GM23248 (cell line): Measurements from ENCODE around the gene AGRP. TPM values are rescaled to one million over a fixed set of nuclear protein-coding genes. Genes with fewer than 3 reads are reported as not detected.
A peak's percentile ranks its signal among the peaks of the same experiment; 100 is the strongest.

Experiments used
- DNase-seq: peaks from one replicate; pipeline ENCODE4 v3.0.0-alpha.2; 2015
- H2AFZ ChIP-seq: fragments of 200-600 bp; sonication (generic); 2 replicates; pipeline ENCODE4 v1.6.1; 2016; ENCODE audit warnings: antibody characterized with exemption
- H3F3A ChIP-seq: fragments of 200-600 bp; sonication (generic); 2 replicates; pipeline ENCODE4 v1.6.1; 2016; ENCODE audit warnings: mild to moderate bottlenecking, antibody characterized with exemption, mixed run types; ENCODE audit not compliant: insufficient read depth
- H3K27ac ChIP-seq: fragments of 200-600 bp; sonication (generic); 2 replicates; pipeline ENCODE4 v1.5.1; 2016; ENCODE audit warnings: mild to moderate bottlenecking
- H3K27me3 ChIP-seq: fragments of 200-600 bp; sonication (generic); replicated peaks from 2 replicates; pipeline ENCODE4 v1.6.1; 2016; ENCODE audit warnings: mild to moderate bottlenecking; ENCODE audit not compliant: insufficient read depth
- H3K36me3 ChIP-seq: fragments of 200-600 bp; sonication (generic); 2 replicates; pipeline ENCODE4 v1.6.1; 2016; ENCODE audit warnings: low read depth, mild to moderate bottlenecking
- H3K4me1 ChIP-seq: fragments of 200-600 bp; sonication (generic); 2 replicates; pipeline ENCODE4 v1.6.1; 2016; ENCODE audit warnings: mild to moderate bottlenecking; ENCODE audit not compliant: insufficient read depth
- H3K4me2 ChIP-seq: fragments of 200-600 bp; sonication (generic); one replicate; pipeline ENCODE4 v1.6.1; 2016; ENCODE audit warnings: mild to moderate bottlenecking; ENCODE audit not compliant: unreplicated experiment
- H3K4me3 ChIP-seq: fragments of 200-600 bp; sonication (generic); 2 replicates; pipeline ENCODE4 v1.5.1; 2016; ENCODE audit warnings: mild to moderate bottlenecking
- H3K79me2 ChIP-seq: fragments of 200-600 bp; sonication (generic); 2 replicates; pipeline ENCODE4 v1.6.1; 2016; ENCODE audit warnings: mild to moderate bottlenecking; ENCODE audit not compliant: insufficient read depth
- H3K9ac ChIP-seq: fragments of 200-600 bp; sonication (generic); 2 replicates; pipeline ENCODE4 v1.6.1; 2016; ENCODE audit warnings: mild to moderate bottlenecking
- H3K9me2 ChIP-seq: fragments of 200-600 bp; sonication (generic); 2 replicates; pipeline ENCODE4 v1.6.1; 2016; ENCODE audit warnings: mixed run types, mild to moderate bottlenecking, moderate library complexity; ENCODE audit not compliant: insufficient read depth
- H3K9me3 ChIP-seq: fragments of 200-600 bp; sonication (generic); one replicate; pipeline ENCODE4 v1.6.1; 2017; ENCODE audit warnings: low read depth
- H4K20me1 ChIP-seq: fragments of 200-600 bp; sonication (generic); 2 replicates; pipeline ENCODE4 v1.6.0; 2016; ENCODE audit not compliant: insufficient read depth
- EZH2 ChIP-seq: fragments of 200-600 bp; sonication (generic); IDR thresholded peaks from 2 replicates; pipeline ENCODE4 v1.6.1; 2018; ENCODE audit warnings: antibody characterized with exemption, mild to moderate bottlenecking; ENCODE audit not compliant: insufficient read depth, poor library complexity, severe bottlenecking
- EZH2phosphoT487 ChIP-seq: fragments of 200-600 bp; sonication (generic); IDR thresholded peaks from 2 replicates; pipeline ENCODE4 v1.6.1; 2018; ENCODE audit warnings: antibody characterized with exemption, moderate library complexity, mild to moderate bottlenecking, low read depth; ENCODE audit not compliant: insufficient read depth
- WGBS, 2 experiments: methylation state at CpG; one replicate each; pipeline ENCODE4 v1.1.6; 2015 to 2017; ENCODE audit warnings: low lambda C conversion rate in 2 of 2, low coverage in 1 of 2; ENCODE audit errors: missing lambda C conversion rate in 2 of 2; 5-methylcytosine and 5-hydroxymethylcytosine counted together
- in situ Hi-C: fragments of 300-500 bp; cut with MboI; formaldehyde crosslinking; loops from 2 replicates; pipeline ENCODE4 v1.15.0; 2020
- polyA plus RNA-seq: library from polyadenylated mRNA; unstranded; fragments of >200 nt; fragmentation: Nextera tagmentation; extraction: Ambion mirVana; gene quantifications from 2 replicates; pipeline ENCODE4 v1.2.1, GENCODE V29; 2016
- total RNA-seq: library from RNA; depleted of rRNA; stranded (reverse); fragments of >200 nt; shearing (Covaris generic); gene quantifications from 2 replicates; pipeline ENCODE4 v1.2.3, GENCODE V29; 2014

Gene AGRP
- total and polyA plus RNA-seq, 2 experiments from 2014 or later: not detected

DNA sequence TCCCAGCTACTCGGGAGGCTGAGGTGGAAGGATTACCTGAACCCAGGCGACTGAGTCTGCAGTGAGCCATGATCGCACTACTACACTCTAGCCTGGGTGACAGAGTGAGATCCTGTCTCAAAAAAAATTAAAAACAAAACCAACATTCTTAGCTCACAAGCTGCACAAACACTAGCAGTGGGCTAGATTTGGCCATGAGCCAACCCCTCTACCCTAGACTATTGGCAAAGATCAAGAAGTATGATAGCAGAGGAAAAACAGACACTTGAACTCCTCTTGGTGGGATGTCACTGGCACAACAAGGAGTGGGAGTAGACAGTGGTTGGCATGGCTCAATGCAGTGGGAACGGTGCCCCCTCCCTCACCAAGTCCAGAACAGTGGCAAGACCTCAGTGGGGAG is 25.7 kb upstream of the AGRP start:
- H3K79me2 ChIP-seq: no peaks in the 10 kb centered on the region
- no peak for DNase-seq
- H3K9ac ChIP-seq: no peak overlapping the region
- H4K20me1 ChIP-seq: no peaks in the 10 kb centered on the region
- H3K9me2 ChIP-seq: no peaks in the 10 kb centered on the region
- H2AFZ ChIP-seq: no peak overlapping the region
- H3K27me3 ChIP-seq: no peaks in the 10 kb centered on the region
- H3F3A ChIP-seq: peaks cover 3% of the 10 kb centered on the region; the same call in 1 of the 2 replicates
- H3K9me3 ChIP-seq: no peaks in the 10 kb centered on the region
- 69 to 74% methylated on average over 4 of the region's 4 CpGs for WGBS, 2 experiments
- no peak overlapping the region for H3K4me3 ChIP-seq
- no peaks in the 10 kb centered on the region for H3K4me1 ChIP-seq
- H3K27ac ChIP-seq: no peak overlapping the region
- TF ChIP-seq EZH2: no peak
- TF ChIP-seq EZH2phosphoT487: no peak
- H3K4me2 ChIP-seq: no peak overlapping the region
- in situ Hi-C loops: no loop called here
- H3K36me3 ChIP-seq: no peaks in the 10 kb centered on the region

DNA sequence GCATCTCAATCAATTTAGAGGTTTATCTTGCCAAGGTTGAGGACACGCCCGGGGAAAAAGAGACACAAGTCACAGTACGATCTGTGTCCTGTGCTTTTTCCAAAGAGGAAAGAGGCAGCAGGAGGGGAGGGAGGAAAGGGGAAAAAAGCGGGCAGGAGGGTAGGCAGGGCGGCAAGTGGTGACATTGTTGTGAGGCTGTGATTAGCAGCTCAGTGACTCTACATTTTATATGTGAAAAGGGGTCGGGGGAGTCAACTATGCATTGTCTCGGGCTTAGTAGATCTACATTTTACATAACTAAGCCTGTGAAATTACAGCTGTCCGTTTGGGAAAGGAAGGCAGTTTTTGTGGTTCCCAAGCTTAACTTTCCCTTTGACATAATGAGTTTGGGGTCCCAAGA is 23.1 kb upstream of the AGRP start:
- H3K4me2 ChIP-seq: no peak overlapping the region
- H3K27me3 ChIP-seq: no peaks in the 10 kb centered on the region
- no peak overlapping the region for H3K27ac ChIP-seq
- no peaks in the 10 kb centered on the region for H3K9me2 ChIP-seq
- H3F3A ChIP-seq: peaks cover 10% of the 10 kb centered on the region; the same call in 1 of the 2 replicates
- H3K4me1 ChIP-seq: no peaks in the 10 kb centered on the region
- TF ChIP-seq EZH2phosphoT487 (no peak), EZH2 (no peak)
- no peaks in the 10 kb centered on the region for H3K9me3 ChIP-seq
- in situ Hi-C loops: no loop called here
- no peaks in the 10 kb centered on the region for H4K20me1 ChIP-seq
- no peak overlapping the region for H2AFZ ChIP-seq
- WGBS, 2 experiments: 63% methylated on average over 8 of the region's 8 CpGs
- no peak for DNase-seq
- no peak overlapping the region for H3K4me3 ChIP-seq
- no peaks in the 10 kb centered on the region for H3K36me3 ChIP-seq
- no peaks in the 10 kb centered on the region for H3K79me2 ChIP-seq
- H3K9ac ChIP-seq: no peak overlapping the region

DNA sequence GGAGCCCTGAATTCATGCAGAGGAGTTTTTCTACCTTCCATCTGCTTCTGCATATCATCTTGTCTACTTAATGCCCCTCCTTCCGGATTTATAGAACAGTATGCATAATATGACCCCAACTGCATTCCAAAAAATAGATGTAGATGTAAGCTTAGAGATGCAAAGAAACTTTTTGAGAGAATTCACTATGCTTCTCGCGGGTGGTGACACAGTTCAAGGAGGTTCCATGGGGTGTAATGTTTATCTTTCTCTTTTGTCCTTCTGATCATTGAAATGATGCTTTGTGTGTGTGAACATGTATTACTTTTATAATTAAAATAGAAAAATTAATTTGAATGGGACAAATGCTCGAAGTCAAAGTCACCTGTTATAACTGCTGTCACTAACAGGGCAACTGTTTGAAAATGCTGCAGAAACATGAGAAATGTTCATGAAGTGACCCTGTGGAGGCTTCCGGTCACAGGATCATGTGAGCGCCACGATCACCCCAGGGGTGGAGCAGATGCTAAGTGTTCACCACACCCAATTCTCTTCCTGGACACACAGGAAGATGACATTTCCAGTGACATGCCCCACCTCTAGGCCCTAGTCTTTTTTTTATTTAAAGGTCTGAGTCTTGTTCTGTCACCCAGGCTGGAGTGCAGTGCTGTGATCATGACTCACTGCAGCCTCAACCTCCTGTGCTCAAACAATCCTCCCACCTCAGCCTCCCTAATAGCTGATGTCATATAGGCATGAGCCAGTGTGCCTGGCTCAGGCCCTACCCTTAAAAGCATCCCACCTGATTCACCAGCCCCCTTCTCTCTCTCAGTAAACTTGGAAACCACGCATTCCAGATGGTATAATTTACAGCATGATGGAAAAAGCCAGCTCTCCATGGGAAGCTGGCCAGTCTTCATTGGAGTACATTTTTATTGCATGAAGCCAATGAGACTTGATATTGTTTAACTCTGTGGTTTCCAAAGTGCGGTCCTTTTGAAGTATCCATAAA is 21.0 kb upstream of the AGRP start:
- TF ChIP-seq EZH2phosphoT487: no peak
- no peak for TF ChIP-seq EZH2
- Histone ChIP-seq H3K79me2 (no peaks in the 10 kb centered on the region), H3K4me1 (no peaks in the 10 kb centered on the region), H3K27ac (no peak overlapping the region), H3K9ac (no peak overlapping the region), H3K4me3 (no peak overlapping the region), H3K27me3 (no peaks in the 10 kb centered on the region), H3K36me3 (no peaks in the 10 kb centered on the region), H3K9me2 (no peaks in the 10 kb centered on the region), H3K4me2 (no peak overlapping the region), H3K9me3 (no peaks in the 10 kb centered on the region), H4K20me1 (no peaks in the 10 kb centered on the region), H2AFZ (no peak overlapping the region), H3F3A (peaks cover 10% of the 10 kb centered on the region; the same call in 1 of the 2 replicates)
- WGBS, 2 experiments: 54 to 55% methylated on average over 9 of the region's 9 CpGs
- in situ Hi-C loops: no loop called here
- DNase-seq: peak; percentile 26

DNA sequence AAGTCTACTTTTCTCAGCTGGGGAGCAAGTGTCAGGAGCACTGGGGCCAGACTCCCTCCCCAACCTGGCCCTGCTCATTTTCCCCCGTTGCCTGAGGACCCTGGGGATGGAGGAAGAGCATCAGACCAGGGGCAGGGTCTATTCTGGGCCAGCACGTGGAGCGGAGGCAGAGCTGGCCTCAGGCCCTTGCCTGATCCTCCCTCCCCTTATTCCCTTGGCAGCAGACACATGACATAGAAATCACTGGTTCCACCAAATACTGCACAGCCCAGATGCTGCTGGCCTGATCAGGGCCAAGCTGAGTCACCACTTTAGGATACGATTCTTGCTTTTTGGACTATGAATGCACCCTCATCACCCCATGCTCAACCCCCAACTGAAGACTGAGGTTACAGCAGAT is 15.8 kb upstream of the AGRP start:
- no peaks in the 10 kb centered on the region for H3K9me2 ChIP-seq
- in situ Hi-C loops: no loop called here
- TF ChIP-seq EZH2 (no peak), EZH2phosphoT487 (no peak)
- H3K9ac ChIP-seq: no peak overlapping the region
- H3K4me3 ChIP-seq: no peak overlapping the region
- no peaks in the 10 kb centered on the region for H4K20me1 ChIP-seq
- H3K27ac ChIP-seq: no peak overlapping the region
- no peak overlapping the region for H3K4me2 ChIP-seq
- no peaks in the 10 kb centered on the region for H3K79me2 ChIP-seq
- no peaks in the 10 kb centered on the region for H3K4me1 ChIP-seq
- no peaks in the 10 kb centered on the region for H3K27me3 ChIP-seq
- WGBS, 2 experiments: 11 to 15% methylated on average over 4 of the region's 4 CpGs
- DNase-seq: peak; percentile 63
- no peak overlapping the region for H2AFZ ChIP-seq
- H3K9me3 ChIP-seq: no peaks in the 10 kb centered on the region
- H3F3A ChIP-seq: peaks cover 7% of the 10 kb centered on the region; the same call in 1 of the 2 replicates
- H3K36me3 ChIP-seq: no peaks in the 10 kb centered on the region
